Ovary (tissue), 3 donors: ENCODE results near the gene GIMAP8.

Experiments
- CTCF ChIP-seq, 3 donors: fragments of 450-650 bp in 2 of 3; fragments of 200-600 bp in 1 of 3; IDR thresholded peaks; one replicate each; pipeline versions ENCODE4 v1.5.1 to v1.8.0; 2016 to 2022; ENCODE audit warnings: antibody characterized with exemption in 3 of 3, mild to moderate bottlenecking in 1 of 3
- EP300 ChIP-seq: sonication (generic); formaldehyde crosslinking; IDR thresholded peaks from one replicate; pipeline ENCODE4 v1.6.1; 2017; ENCODE audit warnings: antibody characterized with exemption
- POLR2A ChIP-seq: fragments of 450-650 bp; IDR thresholded peaks from one replicate; pipeline ENCODE4 v1.6.1; 2017; ENCODE audit warnings: antibody characterized with exemption, mild to moderate bottlenecking, moderate library complexity
- donor health status: DM: no; HTN: no; CAD: no.

- TF ChIP-seq POLR2A (no peak), CTCF (IDR thresholded peaks at IDR 0.05) (no peak), EP300 (no peak)
Observed at GRCh38 chr7:150441524-150441923, 8.9 kb upstream of the GIMAP8 start.
